Uterus (tissue), 4 donors: Measurements from ENCODE around the gene DPP4. TPM values are rescaled to one million over a fixed set of nuclear protein-coding genes. Genes with fewer than 3 reads are reported as not detected.
"Not testable (repeated sequence)": the region's sequence is repeated elsewhere in the genome, so short reads cannot be mapped to it uniquely, and the experiment has no call there.

Source experiments
- DNase-seq, 2 donors: peaks; one replicate each; pipeline ENCODE4 v3.0.0-alpha.2; 2019 to 2020
- H3K27ac ChIP-seq, 2 donors: fragments of 200-600 bp; sonication (generic); 1 replicate in 1 of 2; 2 replicates in 1 of 2; pipeline ENCODE4 v1.5.1; 2016 to 2018
- H3K27me3 ChIP-seq, 2 donors: fragments of 200-600 bp; sonication (generic); one replicate each; pipeline ENCODE4 v1.5.1; 2018 to 2019; ENCODE audit warnings: control low read depth in 1 of 2
- H3K36me3 ChIP-seq, 2 donors: fragments of 200-600 bp; sonication (generic); one replicate each; pipeline ENCODE4 v1.5.1; 2019; ENCODE audit warnings: control low read depth in 1 of 2
- H3K4me1 ChIP-seq, 2 donors: fragments of 200-600 bp; sonication (generic); one replicate each; pipeline ENCODE4 v1.5.1; 2018 to 2019; ENCODE audit warnings: control low read depth in 1 of 2
- H3K4me3 ChIP-seq, 2 donors: fragments of 200-600 bp; sonication (generic); 1 replicate in 1 of 2; 2 replicates in 1 of 2; pipeline ENCODE4 v1.5.1; 2018 to 2019; ENCODE audit warnings: mild to moderate bottlenecking in 1 of 2
- H3K9me3 ChIP-seq, 2 donors: fragments of 200-600 bp; sonication (generic); one replicate each; pipeline ENCODE4 v1.5.1; 2019; ENCODE audit warnings: control low read depth in 1 of 2
- POLR2A ChIP-seq, 2 donors: fragments of 450-650 bp; IDR thresholded peaks; one replicate each; pipeline ENCODE4 v1.6.1; 2016; ENCODE audit warnings: antibody characterized with exemption in 2 of 2, mild to moderate bottlenecking in 1 of 2, moderate library complexity in 1 of 2
- intact Hi-C: fragments of 100-400 bp; cut with DNase I; formaldehyde crosslinking; loops from one replicate; pipeline ENCODE4 v1.15.1; 2023; ENCODE audit warnings: low total_unique reads
- total RNA-seq, 4 donors: library from RNA; depleted of rRNA in 3 of 4; stranded (reverse); fragments of >200 nt in 3 of 4; gene quantifications; one replicate each; pipeline versions ENCODE4 v1.1.0 to v1.2.4, GENCODE V29; 2014 to 2023
- TF ChIP-seq, protein P1 (sequence below), 4 experiments: fragments of 200-600 bp in 2 of 4; fragments of 450-650 bp in 2 of 4; sonication (generic) in 2 of 4; IDR thresholded peaks; one replicate each; pipeline ENCODE4 v1.5.1; 2016 to 2019; ENCODE audit warnings: antibody characterized with exemption in 4 of 4, mild to moderate bottlenecking in 2 of 4, moderate library complexity in 1 of 4
- donor health status: DM: yes; HTN: yes; CAD: no.

DPP4 gene
- total RNA-seq, 4 donors from 2014 or later, result 1.8 to 36.3 (median 5.0) TPM

DNA sequence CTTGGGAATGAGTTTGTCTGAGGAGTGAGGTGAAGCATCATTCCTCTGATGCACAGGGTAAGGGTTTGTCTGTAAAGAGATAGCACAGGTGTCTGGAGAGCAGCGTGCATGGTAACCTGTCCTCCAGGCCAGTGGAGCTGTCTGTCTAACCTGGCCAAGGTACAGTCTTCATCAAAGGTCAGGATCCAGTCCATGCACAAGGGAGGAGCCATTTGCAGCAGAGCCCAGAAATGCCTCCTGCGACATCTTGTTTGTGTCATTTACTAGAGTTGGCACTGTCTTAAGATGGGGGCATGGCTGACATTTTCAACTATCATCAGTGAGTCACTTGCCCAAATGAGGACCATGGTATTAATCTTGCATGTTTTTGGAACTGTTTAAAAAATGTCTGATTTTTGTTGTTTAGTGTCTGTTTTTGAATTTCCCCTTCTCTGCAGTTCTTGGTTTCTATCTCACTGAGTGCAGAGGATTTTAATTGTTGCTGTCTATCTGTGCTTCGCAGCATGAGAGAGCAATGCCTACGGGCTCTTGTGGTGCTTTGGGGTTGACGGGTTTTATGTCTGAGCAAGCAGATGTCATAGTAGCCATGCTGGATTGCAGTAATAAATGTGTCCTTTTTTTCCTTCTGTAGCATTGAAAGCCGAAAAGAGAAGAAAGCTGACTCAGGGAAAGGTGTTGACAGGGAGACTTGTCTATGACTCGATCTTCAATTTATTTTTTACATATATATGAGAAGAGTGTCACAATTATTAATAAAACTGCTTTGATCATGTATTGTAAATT is 91.3 kb downstream of the DPP4 start:
- H3K9me3 ChIP-seq, result no peaks in the 10 kb centered on the region
- TF ChIP-seq, protein P1, sequence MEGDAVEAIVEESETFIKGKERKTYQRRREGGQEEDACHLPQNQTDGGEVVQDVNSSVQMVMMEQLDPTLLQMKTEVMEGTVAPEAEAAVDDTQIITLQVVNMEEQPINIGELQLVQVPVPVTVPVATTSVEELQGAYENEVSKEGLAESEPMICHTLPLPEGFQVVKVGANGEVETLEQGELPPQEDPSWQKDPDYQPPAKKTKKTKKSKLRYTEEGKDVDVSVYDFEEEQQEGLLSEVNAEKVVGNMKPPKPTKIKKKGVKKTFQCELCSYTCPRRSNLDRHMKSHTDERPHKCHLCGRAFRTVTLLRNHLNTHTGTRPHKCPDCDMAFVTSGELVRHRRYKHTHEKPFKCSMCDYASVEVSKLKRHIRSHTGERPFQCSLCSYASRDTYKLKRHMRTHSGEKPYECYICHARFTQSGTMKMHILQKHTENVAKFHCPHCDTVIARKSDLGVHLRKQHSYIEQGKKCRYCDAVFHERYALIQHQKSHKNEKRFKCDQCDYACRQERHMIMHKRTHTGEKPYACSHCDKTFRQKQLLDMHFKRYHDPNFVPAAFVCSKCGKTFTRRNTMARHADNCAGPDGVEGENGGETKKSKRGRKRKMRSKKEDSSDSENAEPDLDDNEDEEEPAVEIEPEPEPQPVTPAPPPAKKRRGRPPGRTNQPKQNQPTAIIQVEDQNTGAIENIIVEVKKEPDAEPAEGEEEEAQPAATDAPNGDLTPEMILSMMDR (IDR thresholded peaks at IDR 0.05), result no peak
- TF ChIP-seq POLR2A (IDR thresholded peaks at IDR 0.05), result no peak
- no peaks in the 10 kb centered on the region for H3K27me3 ChIP-seq
- intact Hi-C loops, result no loop called here
- no peaks in the 10 kb centered on the region for H3K4me1 ChIP-seq
- DNase-seq, result no peak
- no peaks in the 10 kb centered on the region for H3K36me3 ChIP-seq
- no peak overlapping the region for H3K27ac ChIP-seq
- no peak overlapping the region for H3K4me3 ChIP-seq

GRCh38 chr2:161981679-161982250 is 92.2 kb downstream of the DPP4 start:
- H3K36me3 ChIP-seq, result no peaks in the 10 kb centered on the region
- no peaks in the 10 kb centered on the region for H3K9me3 ChIP-seq
- TF ChIP-seq, protein P1 (IDR thresholded peaks at IDR 0.05), result no peak
- TF ChIP-seq POLR2A (IDR thresholded peaks at IDR 0.05), result no peak
- H3K27ac ChIP-seq, result no peak overlapping the region
- intact Hi-C loops, result no loop called here
- DNase-seq, result no peak
- H3K27me3 ChIP-seq, result no peaks in the 10 kb centered on the region
- no peaks in the 10 kb centered on the region for H3K4me1 ChIP-seq
- H3K4me3 ChIP-seq, result no peak overlapping the region

DNA sequence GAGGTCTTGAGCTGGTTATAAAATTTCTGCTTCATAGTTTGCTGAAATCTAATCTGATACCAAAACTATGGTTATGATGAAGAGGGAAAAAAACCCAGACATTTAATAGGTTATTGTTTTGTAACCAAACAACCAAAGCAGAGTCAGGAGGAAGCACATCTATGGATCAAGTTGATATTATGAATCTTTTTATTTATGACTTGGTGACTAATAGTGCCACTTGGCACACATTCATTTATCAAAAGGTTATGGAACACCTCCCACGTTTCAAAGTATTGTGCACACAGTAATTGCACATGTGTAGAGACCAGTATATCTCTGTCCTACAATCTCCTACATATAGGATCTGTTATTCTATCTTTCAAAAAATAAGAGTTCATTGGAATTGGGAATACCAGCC is 93.0 kb downstream of the DPP4 start:
- no peak for DNase-seq

GRCh38 chr2:161979490-161979889 is 94.5 kb downstream of the DPP4 start:
- no peak for TF ChIP-seq POLR2A (IDR thresholded peaks at IDR 0.05)
- TF ChIP-seq, protein P1 (IDR thresholded peaks at IDR 0.05), result no peak
- H3K4me1 ChIP-seq, result no peaks in the 10 kb centered on the region
- no peaks in the 10 kb centered on the region for H3K9me3 ChIP-seq
- H3K27ac ChIP-seq, result no peak overlapping the region
- intact Hi-C loops, result no loop called here
- H3K27me3 ChIP-seq, result no peaks in the 10 kb centered on the region
- no peaks in the 10 kb centered on the region for H3K36me3 ChIP-seq
- no peak overlapping the region for H3K4me3 ChIP-seq
- no peak for DNase-seq

More for the DNA sequence above, 93.0 kb downstream of the DPP4 start:
- no peaks in the 10 kb centered on the region for H3K9me3 ChIP-seq
- TF ChIP-seq, protein P1 (IDR thresholded peaks at IDR 0.05), result no peak
- H3K27ac ChIP-seq, result no peak overlapping the region
- no peak overlapping the region for H3K4me3 ChIP-seq
- H3K27me3 ChIP-seq, result no peaks in the 10 kb centered on the region
- intact Hi-C loops, result no loop called here
- H3K36me3 ChIP-seq, result no peaks in the 10 kb centered on the region
- no peaks in the 10 kb centered on the region for H3K4me1 ChIP-seq

DNA sequence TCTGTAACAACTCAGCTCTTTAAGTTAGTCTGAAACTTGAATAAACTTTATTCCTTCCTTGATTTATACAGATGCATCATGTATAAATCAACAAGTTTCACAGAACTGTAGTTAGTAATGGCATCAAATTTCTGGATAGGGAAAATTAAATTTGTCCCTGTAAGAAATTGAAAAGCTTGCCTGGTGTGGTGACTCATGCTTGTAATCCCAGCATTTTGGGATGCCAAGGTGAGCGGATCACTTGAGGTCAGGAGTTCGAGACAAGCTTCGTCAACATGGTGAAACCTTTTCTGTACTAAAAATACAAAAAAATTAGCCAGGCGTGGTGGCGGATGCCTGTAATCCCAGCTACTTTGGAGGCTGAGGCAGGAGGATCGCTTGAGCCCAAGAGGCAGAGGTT is 96.1 kb downstream of the DPP4 start:
- H3K27me3 ChIP-seq, DNase-seq, H3K27ac ChIP-seq, intact Hi-C loops, H3K4me3 ChIP-seq, H3K36me3 ChIP-seq, H3K4me1 ChIP-seq, H3K9me3 ChIP-seq: not testable (repeated sequence)
